K562 (cell line): ENCODE measurements around the gene MS4A8.

ENCODE experiments used
- CTCF ChIP-seq, 3 experiments: IDR thresholded peaks in 2 of 3; conservative IDR thresholded peaks in 1 of 3; 2 replicates each; pipeline ENCODE4 v1.5.1; 2011 to 2012; ENCODE audit warnings: low read length in 3 of 3, mild to moderate bottlenecking in 3 of 3, control low read depth in 2 of 3, improper control_type of control experiment in 1 of 3, inconsistent platforms in 1 of 3, low read depth in 1 of 3, mixed read lengths in 1 of 3, moderate library complexity in 1 of 3; ENCODE audit not compliant: insufficient read depth in 2 of 3
- ELK1 ChIP-seq: sonication (generic); formaldehyde crosslinking; IDR thresholded peaks from 2 replicates; pipeline ENCODE4 v1.8.1; 2022; ENCODE audit warnings: missing genetic modification reagents
- HNRNPLL ChIP-seq: fragments of 200-400 bp; formaldehyde crosslinking; IDR thresholded peaks from 2 replicates; pipeline ENCODE4 v1.6.1; 2017; ENCODE audit warnings: low read length, low read depth, mild to moderate bottlenecking; ENCODE audit not compliant: poor library complexity, severe bottlenecking
- RBM15 ChIP-seq: fragments of 200-400 bp; formaldehyde crosslinking; IDR thresholded peaks from 2 replicates; pipeline ENCODE4 v1.6.1; 2018; ENCODE audit warnings: mild to moderate bottlenecking, low read length, moderate library complexity; ENCODE audit not compliant: insufficient read depth
- TEAD4 ChIP-seq, 2 experiments: sonication (generic) in 1 of 2; formaldehyde crosslinking in 1 of 2; IDR thresholded peaks; 2 replicates each; pipeline versions ENCODE4 v1.6.1 to v1.8.0; 2012 to 2022; ENCODE audit warnings: borderline replicate concordance in 1 of 2, inconsistent platforms in 1 of 2, low read length in 1 of 2, mild to moderate bottlenecking in 1 of 2, missing genetic modification reagents in 1 of 2

GRCh38 chr11:60725592-60725991 lies 26.2 kb downstream of the MS4A8 start:
- TF ChIP-seq TEAD4 (IDR thresholded peaks at IDR 0.05; ENCODE audit: low read length) (no peak), TEAD4 (CRISPR knock-in tag; IDR thresholded peaks at IDR 0.05; ENCODE audit: borderline replicate concordance) (no peak), RBM15 (no peak), HNRNPLL (no peak), CTCF (IDR thresholded peaks at IDR 0.05 in 2 of 3, conservative IDR thresholded peaks at IDR 0.05 in 1 of 3; ENCODE audit: insufficient read depth in 2 of 3, low read depth in 1 of 3, low read length in 3 of 3) (no peak), ELK1 (no peak)
